GM21360 (cell line): ENCODE results near the gene MPO.

Source experiments
- ATAC-seq: cut with Tn5 transposase; IDR thresholded peaks from one replicate; pipeline ENCODE4 v1.9.1; 2021; ENCODE audit warnings: mild to moderate bottlenecking, moderate library complexity; ENCODE audit not compliant: unreplicated experiment

The MPO gene

GRCh38 chr17:58265902-58266875, 14.5 kb downstream of the MPO start:
- no peak for ATAC-seq

- ATAC-seq: no peak
Measured at GRCh38 chr17:58265271-58265670, 15.5 kb downstream of the MPO start.

GRCh38 chr17:58264407-58265103, 16.2 kb downstream of the MPO start:
- ATAC-seq: no peak

GRCh38 chr17:58263773-58264172, 17.0 kb downstream of the MPO start:
- ATAC-seq: no peak

- ATAC-seq: no peak
Measured at GRCh38 chr17:58262149-58262548, 18.6 kb downstream of the MPO start.

- ATAC-seq: no peak
Measured at GRCh38 chr17:58254803-58255202, 25.9 kb downstream of the MPO start.

GRCh38 chr17:58253082-58253481, 27.7 kb downstream of the MPO start:
- no peak for ATAC-seq

- no peak for ATAC-seq
Measured at GRCh38 chr17:58252141-58252540, 28.6 kb downstream of the MPO start.

GRCh38 chr17:58250344-58251011, 30.3 kb downstream of the MPO start:
- no peak for ATAC-seq

- peak; percentile 72 for ATAC-seq
Measured at GRCh38 chr17:58249270-58250133, 31.2 kb downstream of the MPO start.

GRCh38 chr17:58248955-58249269, 31.8 kb downstream of the MPO start:
- no peak for ATAC-seq

GRCh38 chr17:58247511-58248363, 33.0 kb downstream of the MPO start:
- ATAC-seq: no peak

GRCh38 chr17:58246781-58247180, 34.0 kb downstream of the MPO start:
- ATAC-seq: no peak

GRCh38 chr17:58246104-58246740, 34.5 kb downstream of the MPO start:
- ATAC-seq: no peak

GRCh38 chr17:58245428-58246103, 35.2 kb downstream of the MPO start:
- ATAC-seq: no peak

GRCh38 chr17:58244963-58245362, 35.8 kb downstream of the MPO start:
- no peak for ATAC-seq

GRCh38 chr17:58242171-58242784, 38.5 kb downstream of the MPO start:
- no peak for ATAC-seq

- no peak for ATAC-seq
Measured at GRCh38 chr17:58239987-58240386, 40.7 kb downstream of the MPO start.
